GM13976 (cell line): ENCODE measurements around the gene CKAP5.

ENCODE experiments used
- DNase-seq: peaks from one replicate; pipeline ENCODE4 v3.0.0; 2012; ENCODE audit warnings: low spot score
- CTCF ChIP-seq: IDR thresholded peaks from 2 replicates; pipeline ENCODE4 v1.5.1; 2012; ENCODE audit warnings: borderline replicate concordance, mild to moderate bottlenecking; ENCODE audit not compliant: insufficient read depth; ENCODE audit errors: extremely low read depth, missing control alignments, control extremely low read depth
- in situ Hi-C: fragments of 300-500 bp; cut with MboI; formaldehyde crosslinking; loops from one replicate; pipeline ENCODE4 v1.12.0; 2022; ENCODE audit warnings: low sequenced_read_pairs, mixed read lengths, inconsistent platforms; ENCODE audit not compliant: unreplicated experiment

Gene CKAP5

DNA sequence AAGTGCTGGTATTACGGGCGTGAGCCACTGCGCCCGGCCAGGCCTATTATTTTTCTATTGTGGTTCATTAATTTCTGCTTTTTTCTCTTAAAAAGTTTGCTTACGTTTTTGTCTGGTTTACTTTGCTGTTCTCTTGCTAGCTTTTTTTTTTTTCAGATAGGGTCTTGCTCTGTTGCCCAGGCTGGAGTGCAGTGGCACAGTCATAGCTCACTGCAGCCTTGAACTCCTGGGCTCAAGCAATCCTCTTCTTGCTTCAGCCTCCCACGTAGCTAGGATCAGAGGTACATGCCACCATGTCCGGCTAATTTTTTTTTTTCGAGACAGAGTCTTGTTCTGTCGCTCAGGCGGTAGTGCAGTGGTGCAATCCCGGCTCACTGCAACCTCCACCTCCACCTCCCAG, 108.4 kb downstream of the CKAP5 start:
- TF ChIP-seq CTCF: no peak
- in situ Hi-C loops: no loop called here
- no peak for DNase-seq

GRCh38 chr11:46736615-46737014, 109.5 kb downstream of the CKAP5 start:
- in situ Hi-C loops: no loop called here
- DNase-seq: no peak
- TF ChIP-seq CTCF: no peak

DNA sequence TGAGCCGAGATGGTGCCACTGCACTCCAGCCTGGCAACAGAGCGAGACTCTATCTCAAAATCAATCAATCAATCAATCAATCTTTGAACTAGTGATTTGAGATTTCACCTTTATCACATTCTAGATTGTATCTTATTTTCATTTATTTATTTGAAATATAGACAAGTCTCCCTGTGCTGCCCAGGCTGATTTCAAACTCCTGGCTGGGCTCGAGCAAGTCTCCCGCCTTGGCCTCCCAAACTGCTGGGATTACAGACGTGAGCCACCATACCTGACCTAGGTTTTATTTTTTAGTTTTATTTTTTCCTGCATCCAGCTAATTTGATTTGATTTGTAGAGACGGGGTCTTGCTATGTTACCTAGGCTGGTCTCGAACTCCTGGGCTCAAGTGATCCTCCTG, 109.9 kb downstream of the CKAP5 start:
- in situ Hi-C loops: no loop called here
- no peak for DNase-seq
- no peak for TF ChIP-seq CTCF

DNA sequence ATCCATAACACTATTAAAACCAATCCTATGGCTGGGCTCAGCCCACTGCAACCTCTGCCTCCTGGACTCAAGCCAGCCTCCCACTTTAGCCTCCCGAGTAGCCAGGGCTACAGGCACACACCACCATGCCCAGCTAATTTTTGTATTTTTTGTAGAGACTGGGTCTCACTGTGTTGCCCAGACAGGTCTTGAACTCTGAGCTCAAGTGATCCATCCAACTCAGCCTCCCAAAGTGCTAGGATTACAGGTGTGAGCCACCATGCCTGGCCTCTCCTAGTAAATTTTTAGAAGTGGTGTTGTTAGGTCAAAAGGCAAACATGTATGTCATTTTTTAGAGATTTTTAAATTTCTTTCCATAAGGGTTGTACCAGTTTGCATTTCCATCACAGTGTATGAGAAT, 112.8 kb downstream of the CKAP5 start:
- no peak for TF ChIP-seq CTCF

GRCh38 chr11:46731545-46731944, 114.5 kb downstream of the CKAP5 start:
- no peak for TF ChIP-seq CTCF
- no peak for DNase-seq
- in situ Hi-C loops: no loop called here

More for the DNA sequence above, 112.8 kb downstream of the CKAP5 start:
- in situ Hi-C loops: no loop called here
- DNase-seq: no peak

DNA sequence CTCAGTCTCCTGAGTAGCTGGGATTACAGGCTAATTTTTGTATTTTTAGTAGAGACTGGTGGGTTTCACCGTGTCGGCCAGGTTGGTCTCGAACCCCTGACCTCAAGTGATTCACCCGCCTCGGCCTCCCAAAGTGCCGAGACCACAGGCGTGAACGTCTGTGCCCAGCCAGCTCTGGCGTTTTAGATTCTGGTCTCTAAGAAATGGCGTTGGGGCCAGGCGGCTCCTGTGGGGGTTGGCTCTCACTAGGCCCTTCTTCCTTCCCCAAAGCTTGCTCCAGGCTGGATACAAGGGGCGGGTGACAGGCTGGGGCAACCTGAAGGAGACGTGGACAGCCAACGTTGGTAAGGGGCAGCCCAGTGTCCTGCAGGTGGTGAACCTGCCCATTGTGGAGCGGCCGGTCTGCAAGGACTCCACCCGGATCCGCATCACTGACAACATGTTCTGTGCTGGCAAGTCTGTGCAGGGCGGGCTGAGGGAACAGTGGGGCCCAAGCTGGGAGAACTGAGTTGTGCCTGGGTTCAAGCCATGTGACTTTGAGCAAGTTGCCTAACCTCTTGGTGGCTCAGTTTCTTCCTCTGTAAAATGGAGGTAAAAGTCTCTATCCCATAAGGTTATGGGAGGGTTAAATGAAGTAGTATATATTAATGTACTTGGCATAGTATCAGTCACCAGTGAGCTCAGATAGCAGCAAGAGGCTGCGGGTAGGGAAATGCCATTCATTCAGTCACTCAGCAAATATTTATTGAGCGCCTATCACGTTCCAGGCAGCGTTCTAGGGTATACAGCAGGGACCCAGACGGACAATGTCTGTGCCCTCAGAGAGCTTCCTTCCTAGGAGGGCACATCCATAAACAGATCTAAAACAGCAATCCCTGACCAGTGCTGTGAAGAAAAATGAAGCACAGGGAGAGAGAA, 116.7 kb downstream of the CKAP5 start:
- DNase-seq: no peak
- TF ChIP-seq CTCF: no peak
- in situ Hi-C loops: no loop called here
